ENCODE results near the gene SERPINB7.
A peak's percentile ranks its signal among the peaks of the same experiment; 100 is the strongest.

Gene SERPINB7

DNA sequence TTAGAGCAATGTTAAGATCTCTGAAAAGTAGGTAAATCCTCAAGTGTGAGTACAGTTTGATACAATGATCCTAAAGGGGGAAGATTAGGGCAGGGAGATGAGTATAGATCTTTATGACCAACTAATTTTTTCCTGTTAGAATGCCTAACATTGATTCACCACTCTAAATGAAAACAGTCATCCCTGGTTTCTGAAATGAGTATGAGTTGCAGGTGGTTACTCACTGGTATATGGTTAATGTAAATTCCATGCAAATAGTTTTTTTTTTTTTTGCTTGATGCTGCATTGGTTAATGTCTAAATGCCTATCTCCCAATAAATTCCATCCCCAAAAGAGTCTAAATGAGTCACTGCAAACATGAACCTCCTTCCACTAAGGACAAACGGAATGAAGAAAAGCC is 57.3 kb downstream of the SERPINB7 start:
- H3K4me3 ChIP-seq (replicated peaks; ENCODE audit: low read depth, low read length) = no peak overlapping the region
- no peak for DNase-seq (ENCODE audit: extremely low read depth, low read depth)
- TF ChIP-seq, protein P1, sequence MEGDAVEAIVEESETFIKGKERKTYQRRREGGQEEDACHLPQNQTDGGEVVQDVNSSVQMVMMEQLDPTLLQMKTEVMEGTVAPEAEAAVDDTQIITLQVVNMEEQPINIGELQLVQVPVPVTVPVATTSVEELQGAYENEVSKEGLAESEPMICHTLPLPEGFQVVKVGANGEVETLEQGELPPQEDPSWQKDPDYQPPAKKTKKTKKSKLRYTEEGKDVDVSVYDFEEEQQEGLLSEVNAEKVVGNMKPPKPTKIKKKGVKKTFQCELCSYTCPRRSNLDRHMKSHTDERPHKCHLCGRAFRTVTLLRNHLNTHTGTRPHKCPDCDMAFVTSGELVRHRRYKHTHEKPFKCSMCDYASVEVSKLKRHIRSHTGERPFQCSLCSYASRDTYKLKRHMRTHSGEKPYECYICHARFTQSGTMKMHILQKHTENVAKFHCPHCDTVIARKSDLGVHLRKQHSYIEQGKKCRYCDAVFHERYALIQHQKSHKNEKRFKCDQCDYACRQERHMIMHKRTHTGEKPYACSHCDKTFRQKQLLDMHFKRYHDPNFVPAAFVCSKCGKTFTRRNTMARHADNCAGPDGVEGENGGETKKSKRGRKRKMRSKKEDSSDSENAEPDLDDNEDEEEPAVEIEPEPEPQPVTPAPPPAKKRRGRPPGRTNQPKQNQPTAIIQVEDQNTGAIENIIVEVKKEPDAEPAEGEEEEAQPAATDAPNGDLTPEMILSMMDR (IDR thresholded peaks at IDR 0.05; ENCODE audit: low read depth, low read length, missing control alignments) = no peak

DNA sequence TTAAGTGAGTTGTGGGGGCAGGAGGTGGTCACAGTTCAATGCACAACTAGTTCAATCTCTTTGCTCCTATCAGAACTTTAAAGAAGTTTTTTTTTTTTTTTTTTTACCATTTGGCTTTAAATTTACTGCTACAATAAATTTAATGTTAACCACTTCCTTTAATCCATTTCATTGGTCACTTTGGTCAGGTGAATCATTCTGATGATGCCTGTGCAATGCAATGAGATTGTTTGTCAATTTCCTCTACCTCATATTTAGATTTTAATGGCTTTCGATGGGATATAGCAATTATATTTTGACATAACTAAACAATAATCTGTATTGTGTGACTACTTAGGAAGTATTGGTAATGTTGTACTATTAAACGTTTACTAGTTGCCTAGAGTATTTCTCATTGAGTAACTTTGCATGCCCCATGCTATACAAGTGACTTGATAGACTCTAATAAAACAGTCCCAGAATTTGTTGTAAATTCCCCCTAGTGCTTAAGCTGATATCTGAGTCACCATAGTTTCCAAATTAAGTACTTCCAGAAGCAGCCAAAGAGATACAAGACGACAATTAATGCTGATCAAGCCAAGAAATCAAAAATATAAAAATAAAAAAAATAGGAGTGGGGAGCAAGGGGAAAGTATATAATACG is 59.4 kb downstream of the SERPINB7 start:
- TF ChIP-seq, protein P1 (IDR thresholded peaks at IDR 0.05; ENCODE audit: low read depth, low read length, missing control alignments) = no peak
- no peak for DNase-seq (ENCODE audit: extremely low read depth, low read depth)
- no peak overlapping the region for H3K4me3 ChIP-seq (replicated peaks; ENCODE audit: low read depth, low read length)

DNA sequence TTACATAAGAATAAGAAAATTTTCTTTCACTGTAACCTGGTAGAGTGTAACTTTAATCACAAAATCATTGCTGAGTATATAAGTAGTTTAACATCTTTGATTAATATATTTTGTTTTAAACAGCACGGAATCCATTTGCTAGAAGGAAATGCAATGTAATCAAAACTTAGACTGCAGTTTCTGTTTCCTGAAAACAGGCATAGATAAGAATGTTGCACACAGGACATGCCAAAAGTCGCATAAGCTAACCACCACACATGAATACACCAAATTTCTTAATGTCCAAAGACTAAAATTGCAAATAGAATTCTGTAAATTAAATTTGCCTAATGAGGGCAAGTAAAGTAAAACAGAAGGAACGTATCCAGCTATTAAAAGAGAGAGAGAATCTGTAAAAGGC is 61.2 kb downstream of the SERPINB7 start:
- no peak overlapping the region for H3K4me3 ChIP-seq (replicated peaks; ENCODE audit: low read depth, low read length)
- TF ChIP-seq, protein P1 (IDR thresholded peaks at IDR 0.05; ENCODE audit: low read depth, low read length, missing control alignments) = no peak
- no peak for DNase-seq (ENCODE audit: extremely low read depth, low read depth)

DNA sequence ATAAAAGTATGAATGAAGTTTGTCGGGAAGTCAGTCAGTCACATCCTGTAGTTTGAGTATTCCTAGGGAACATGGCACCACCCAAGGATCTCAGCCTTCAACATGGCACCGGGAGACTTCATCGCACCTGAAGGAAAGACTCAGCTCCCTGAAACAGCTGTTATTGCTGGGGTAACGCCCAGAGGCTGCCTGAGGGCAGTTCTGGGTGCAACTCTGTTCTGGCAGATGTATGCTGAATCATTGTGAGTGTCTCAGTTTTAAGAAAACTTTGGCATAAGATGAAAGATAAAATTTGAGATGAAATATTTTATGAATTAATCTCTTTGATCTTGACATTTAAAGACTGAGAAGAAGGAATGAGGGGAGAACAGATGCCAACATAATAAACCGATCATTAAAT is 62.4 kb downstream of the SERPINB7 start:
- TF ChIP-seq, protein P1 (IDR thresholded peaks at IDR 0.05; ENCODE audit: low read depth, low read length, missing control alignments) = no peak
- no peak for DNase-seq (ENCODE audit: extremely low read depth, low read depth)

DNA sequence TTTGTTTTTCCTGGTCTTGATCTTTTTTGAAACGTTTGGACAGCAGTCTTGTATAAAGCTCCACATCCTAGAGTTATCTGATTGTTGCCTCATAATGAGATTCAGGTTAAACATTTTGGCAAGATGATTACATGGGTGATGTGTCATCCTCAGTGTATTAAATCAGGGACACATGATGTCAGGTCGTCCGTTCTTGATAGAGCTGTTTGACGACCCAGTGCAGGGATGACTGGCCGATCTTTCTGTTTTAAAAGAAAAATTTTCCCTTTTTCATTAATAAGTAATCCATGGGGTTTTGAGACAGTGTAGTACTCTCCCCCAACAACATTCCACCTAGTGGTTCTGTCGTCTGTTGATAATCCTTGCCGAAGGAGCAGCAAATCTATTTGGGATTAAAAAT is 67.8 kb downstream of the SERPINB7 start:
- H3K4me3 ChIP-seq (replicated peaks; ENCODE audit: low read depth, low read length) = no peak overlapping the region
- DNase-seq (ENCODE audit: extremely low read depth, low read depth) = no peak
- TF ChIP-seq, protein P1 (IDR thresholded peaks at IDR 0.05; ENCODE audit: low read depth, low read length, missing control alignments) = no peak

More for the DNA sequence above, 62.4 kb downstream of the SERPINB7 start:
- no peak overlapping the region for H3K4me3 ChIP-seq (replicated peaks; ENCODE audit: low read depth, low read length)

DNA sequence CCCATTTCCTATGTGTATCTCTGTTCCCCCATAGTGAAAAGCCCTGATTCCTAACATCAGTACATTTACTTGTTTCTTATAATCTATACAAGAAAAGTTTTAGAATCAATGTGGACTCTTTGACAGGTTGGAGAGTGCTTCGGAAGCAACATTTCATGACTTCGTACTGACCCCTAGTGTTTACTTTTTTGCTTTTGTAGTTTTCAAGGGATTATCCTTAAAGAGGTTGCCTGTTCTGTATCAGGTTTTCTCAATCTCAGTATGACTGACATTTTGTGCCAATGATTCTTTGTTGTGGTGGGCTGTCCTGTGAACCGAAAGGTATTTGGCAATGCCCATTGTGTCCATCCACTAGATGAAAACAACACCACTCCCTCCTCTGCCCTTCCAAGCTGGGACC is 69.0 kb downstream of the SERPINB7 start:
- DNase-seq (ENCODE audit: extremely low read depth, low read depth) = peak; percentile 56
- TF ChIP-seq, protein P1 (IDR thresholded peaks at IDR 0.05; ENCODE audit: low read depth, low read length, missing control alignments) = peak; percentile 51
- H3K4me3 ChIP-seq (replicated peaks; ENCODE audit: low read depth, low read length) = no peak overlapping the region

DNA sequence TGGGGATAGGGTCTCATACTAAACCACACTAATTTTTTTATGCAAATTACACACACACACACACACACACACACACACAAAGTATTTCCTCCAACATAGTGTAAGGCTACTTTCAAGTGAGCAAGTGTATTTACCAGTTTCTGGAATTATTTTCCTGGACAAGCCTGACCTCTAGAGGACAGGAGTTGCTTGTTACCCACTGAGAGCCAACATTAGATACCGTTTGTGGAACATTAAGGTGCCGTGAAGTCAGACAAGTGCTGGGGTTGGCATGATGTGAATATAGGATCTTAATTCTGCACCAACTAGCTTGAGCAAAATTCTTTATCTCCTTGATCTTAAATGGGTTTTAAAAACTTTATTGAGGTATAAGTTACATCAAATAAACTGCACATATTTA is 72.9 kb downstream of the SERPINB7 start:
- H3K4me3 ChIP-seq (replicated peaks; ENCODE audit: low read depth, low read length) = no peak overlapping the region
- peak; percentile 44 for DNase-seq (ENCODE audit: extremely low read depth, low read depth)
- TF ChIP-seq, protein P1 (IDR thresholded peaks at IDR 0.05; ENCODE audit: low read depth, low read length, missing control alignments) = peak; percentile 70

Measured in HFF-Myc (cell line).